Common myeloid progenitor, CD34-positive (primary cell): ENCODE measurements around the gene SLC10A6.
A peak's percentile ranks its signal among the peaks of the same experiment; 100 is the strongest.

Source experiments
- CTCF ChIA-PET: fragments of 350-600 bp; sonication (Branson Sonifier 250); formaldehyde crosslinking; loops from one replicate; lab custom pipeline; 2021; ENCODE audit warnings: antibody characterized with exemption; lab: Charles Lee
- POLR2A ChIA-PET: fragments of 350-600 bp; sonication (Branson Sonifier 250); formaldehyde crosslinking; loops from one replicate; lab custom pipeline; 2021; ENCODE audit warnings: antibody characterized with exemption; lab: Charles Lee
- DNase-seq, 3 donors: peaks; one replicate each; pipeline versions ENCODE4 v3.0.0 to v3.0.0-alpha.2; 2013
- H3K27ac ChIP-seq, 2 experiments: 1 replicate in 1 of 2; 2 replicates in 1 of 2; pipeline ENCODE4 v1.7.0; 2013; ENCODE audit warnings: inconsistent platforms in 2 of 2, low read length in 2 of 2, mild to moderate bottlenecking in 2 of 2, low read depth in 1 of 2, moderate library complexity in 1 of 2; ENCODE audit not compliant: severe bottlenecking in 2 of 2, insufficient read depth in 1 of 2, poor library complexity in 1 of 2
- H3K27me3 ChIP-seq, 5 experiments: replicated peaks in 2 of 5; 1 replicate in 3 of 5; 2 replicates in 2 of 5; pipeline versions ENCODE4 v1.6.1 to v1.7.0; 2013; ENCODE audit warnings: low read length in 4 of 5, mild to moderate bottlenecking in 2 of 5, moderate library complexity in 2 of 5, inconsistent platforms in 1 of 5; ENCODE audit not compliant: insufficient read depth in 5 of 5, control insufficient read depth in 4 of 5
- H3K36me3 ChIP-seq, 4 experiments: 1 replicate in 2 of 4; 2 replicates in 2 of 4; pipeline versions ENCODE4 v1.6.1 to v1.7.0; 2013; ENCODE audit warnings: low read length in 3 of 4, control low read depth in 1 of 4, mild to moderate bottlenecking in 1 of 4; ENCODE audit not compliant: control insufficient read depth in 4 of 4, insufficient read depth in 4 of 4
- H3K4me1 ChIP-seq, 4 experiments: 1 replicate in 3 of 4; 2 replicates in 1 of 4; pipeline versions ENCODE4 v1.6.1 to v1.7.1; 2013; ENCODE audit warnings: low read length in 3 of 4, mild to moderate bottlenecking in 3 of 4, control low read depth in 1 of 4, inconsistent platforms in 1 of 4, moderate library complexity in 1 of 4; ENCODE audit not compliant: control insufficient read depth in 4 of 4, insufficient read depth in 4 of 4; ENCODE audit errors: control extremely low read depth in 1 of 4
- H3K4me3 ChIP-seq, 7 experiments: 1 replicate in 4 of 7; 2 replicates in 3 of 7; pipeline versions ENCODE4 v1.5.1 to v1.7.0; 2013; ENCODE audit warnings: mild to moderate bottlenecking in 7 of 7, low read length in 6 of 7, moderate library complexity in 6 of 7, inconsistent platforms in 2 of 7, low read depth in 2 of 7, control low read depth in 1 of 7; ENCODE audit not compliant: insufficient read depth in 4 of 7, control insufficient read depth in 1 of 7; ENCODE audit errors: extremely low read depth in 1 of 7
- H3K9me3 ChIP-seq, 5 experiments: 1 replicate in 4 of 5; 2 replicates in 1 of 5; pipeline versions ENCODE4 v1.6.1 to v1.7.1; 2013; ENCODE audit warnings: low read length in 4 of 5, mild to moderate bottlenecking in 2 of 5, inconsistent platforms in 1 of 5, low read depth in 1 of 5, moderate library complexity in 1 of 5; ENCODE audit not compliant: control insufficient read depth in 4 of 5, insufficient read depth in 2 of 5; ENCODE audit errors: control extremely low read depth in 1 of 5
- WGBS: methylation state at CpG from one replicate; pipeline ENCODE4 v1.1.5; 2013; ENCODE audit not compliant: insufficient coverage; 5-methylcytosine and 5-hydroxymethylcytosine counted together

Gene SLC10A6

GRCh38 chr4:86892636-86892960 lies 43.4 kb upstream of the SLC10A6 start:
- ChIA-PET POLR2A (interaction anchor here (1.1 kb wide), 1 partner anchor 395 kb away, joined by 3 read pairs; no protein-coding TSS in a partner anchor), CTCF (interaction anchor here (0.7 to 10.5 kb wide), 4 partner anchors 30 to 396 kb away, joined by 3 to 122 read pairs (median 4); no protein-coding TSS in a partner anchor)
- peak; percentile 31 to 65 (median 47) for DNase-seq
- WGBS: 8% methylated on average over 10 of the region's 13 CpGs
- Histone ChIP-seq H3K36me3 (no peaks in the 10 kb centered on the region), H3K4me1 (peaks cover 0 to 12% (median 11%) of the 10 kb centered on the region in 4 experiments), H3K27ac (no peak overlapping the region), H3K9me3 (no peaks in the 10 kb centered on the region), H3K4me3 (peak overlapping the region; percentile 42 to 86 (median 77)), H3K27me3 (peaks cover 0 to 3% (median 0%) of the 10 kb centered on the region in 5 experiments)

- CTCF ChIA-PET: interaction anchor here (0.7 to 10.5 kb wide), 5 partner anchors 8 to 395 kb away, joined by 3 to 122 read pairs (median 3); no protein-coding TSS in a partner anchor
- no peaks in the 10 kb centered on the region for H3K36me3 ChIP-seq
- H3K4me3 ChIP-seq: peak within 1 kb of the TSS; percentile 42 to 86 (median 77)
- H3K4me1 ChIP-seq: peaks cover 0 to 12% (median 11%) of the 10 kb centered on the region in 4 experiments
- H3K27ac ChIP-seq: no peak within 1 kb of the TSS
- peak; percentile 47 to 71 (median 63) for DNase-seq
- WGBS: under 1% methylated on average over 68 of the region's 84 CpGs
- peaks cover 0 to 3% (median 0%) of the 10 kb centered on the region in 5 experiments for H3K27me3 ChIP-seq
- no peaks in the 10 kb centered on the region for H3K9me3 ChIP-seq
- POLR2A ChIA-PET: interaction anchor here (1.1 kb wide), 1 partner anchor 394 kb away, joined by 3 read pairs; no protein-coding TSS in a partner anchor
Measured at GRCh38 chr4:86891762-86892635, 42.8 kb upstream of the SLC10A6 start, which contains the start of gene C4orf36. Gene C4orf36, minus strand, starts transcription at chr4:86892422. Its CDS starts 902 bp downstream, at chr4:86891520.

GRCh38 chr4:86890790-86891189 lies 41.6 kb upstream of the SLC10A6 start:
- Histone ChIP-seq H3K27me3 (peaks cover 0 to 3% (median 0%) of the 10 kb centered on the region in 5 experiments), H3K9me3 (no peaks in the 10 kb centered on the region), H3K4me3 (no peak overlapping the region), H3K27ac (no peak overlapping the region), H3K36me3 (no peaks in the 10 kb centered on the region), H3K4me1 (peaks cover 0 to 12% (median 11%) of the 10 kb centered on the region in 4 experiments)
- no peak for DNase-seq
- POLR2A ChIA-PET: interaction anchor here (0.7 kb wide), 1 partner anchor 20 kb away, joined by 6 read pairs; no protein-coding TSS in a partner anchor
- CTCF ChIA-PET: interaction anchor here (10.5 kb wide), 1 partner anchor 394 kb away, joined by 122 read pairs; no protein-coding TSS in a partner anchor
- WGBS: 98% methylated on average over 5 of the region's 7 CpGs

GRCh38 chr4:86879641-86880040 lies 30.5 kb upstream of the SLC10A6 start:
- ChIA-PET CTCF (interaction anchor here (1.6 kb wide), 1 partner anchor 381 kb away, joined by 3 read pairs; no protein-coding TSS in a partner anchor), POLR2A (no interaction called here)
- DNase-seq: no peak
- H3K27ac ChIP-seq: no peak overlapping the region
- H3K4me1 ChIP-seq: no peaks in the 10 kb centered on the region
- H3K36me3 ChIP-seq: no peaks in the 10 kb centered on the region
- no peaks in the 10 kb centered on the region for H3K27me3 ChIP-seq
- no peak overlapping the region for H3K4me3 ChIP-seq
- 100% methylated on average over 1 of the region's 1 CpG for WGBS
- peaks cover 0 to 22% (median 13%) of the 10 kb centered on the region in 5 experiments for H3K9me3 ChIP-seq

GRCh38 chr4:86878640-86879039 lies 29.5 kb upstream of the SLC10A6 start:
- POLR2A ChIA-PET: no interaction called here
- H3K27ac ChIP-seq: no peak overlapping the region
- CTCF ChIA-PET: no interaction called here

GRCh38 chr4:86876894-86877685 lies 27.9 kb upstream of the SLC10A6 start:
- CTCF ChIA-PET: no interaction called here
- H3K4me1 ChIP-seq: no peaks in the 10 kb centered on the region
- POLR2A ChIA-PET: no interaction called here
- H3K36me3 ChIP-seq: no peaks in the 10 kb centered on the region
- H3K9me3 ChIP-seq: peaks cover 0 to 22% (median 13%) of the 10 kb centered on the region in 5 experiments
- DNase-seq: no peak
- no peaks in the 10 kb centered on the region for H3K27me3 ChIP-seq
- no peak overlapping the region for H3K27ac ChIP-seq
- H3K4me3 ChIP-seq: no peak overlapping the region
- no CpG with 5 or more reads among the region's 4 CpGs for WGBS

More at GRCh38 chr4:86878640-86879039, 29.5 kb upstream of the SLC10A6 start:
- WGBS: 95% methylated on average over 2 of the region's 2 CpGs
- H3K4me1 ChIP-seq: no peaks in the 10 kb centered on the region
- H3K36me3 ChIP-seq: no peaks in the 10 kb centered on the region
- no peak for DNase-seq
- H3K4me3 ChIP-seq: no peak overlapping the region
- peaks cover 0 to 22% (median 13%) of the 10 kb centered on the region in 5 experiments for H3K9me3 ChIP-seq
- no peaks in the 10 kb centered on the region for H3K27me3 ChIP-seq
